K562 (cell line): Measurements from ENCODE around the gene PRKCG. TPM values are rescaled to one million over a fixed set of nuclear protein-coding genes. Genes with fewer than 3 reads are reported as not detected.

Experiments
- ATAC-seq: fragments of 200-7000 bp; cut with Tn5 transposase; 3 replicates; pipeline ENCODE4 v1.9.1; 2020; ENCODE audit warnings: moderate library complexity
- BruUV-seq: library from RNA; stranded (reverse); fragments of 400-500 nt; replicated peaks from 2 replicates; lab custom pipeline; 2021; lab: Mats Ljungman, UMichigan
- CTCF ChIA-PET: fragments of 300-600 bp; formaldehyde crosslinking; extraction: SDS; loops from one replicate; lab custom pipeline; 2021; ENCODE audit warnings: low intra/inter-chr PET ratio; lab: Yijun Ruan, JAX
- POLR2A ChIA-PET: fragments of 300-600, 350-650 bp; sonication (Branson Sonifier 250); formaldehyde crosslinking; extraction: SDS; loops from one replicate; lab custom pipeline; 2021; ENCODE audit warnings: antibody characterized with exemption, inconsistent platforms; lab: Yijun Ruan, JAX
- DNase-seq, 4 experiments: peaks; one replicate each; pipeline versions ENCODE4 v3.0.0 to v3.0.0-alpha.2; 2011 to 2018; ENCODE audit warnings: low spot score in 3 of 4, mixed read lengths in 3 of 4; ENCODE audit errors: extremely low read depth in 1 of 4
- FAIRE-seq: peaks from 2 replicates; lab custom pipeline; 2011; peaks lifted over from hg19 to GRCh38; lab: Jason Lieb, UNC
- H2AFZ ChIP-seq: 2 replicates; pipeline ENCODE4 v1.6.0; 2011; ENCODE audit warnings: low read depth, low read length, control low read depth, inconsistent platforms
- H3K27ac ChIP-seq: fragments of 200-600 bp; 3 replicates; pipeline ENCODE4 v1.8.0; 2011; ENCODE audit warnings: low read depth, mild to moderate bottlenecking, control low read depth, inconsistent platforms, low read length, moderate library complexity, mixed read lengths; ENCODE audit errors: extremely low read depth
- H3K27me3 ChIP-seq, 2 experiments: fragments of 300-600 bp in 1 of 2; 2 replicates in 1 of 2; 3 replicates in 1 of 2; pipeline versions ENCODE4 v1.6.0 to v1.8.0; 2011; ENCODE audit warnings: inconsistent platforms in 2 of 2, low read length in 2 of 2, mild to moderate bottlenecking in 1 of 2, mixed read lengths in 1 of 2, moderate library complexity in 1 of 2; ENCODE audit not compliant: control insufficient read depth in 2 of 2, insufficient read depth in 2 of 2
- H3K36me3 ChIP-seq: fragments of 300-600 bp; 3 replicates; pipeline ENCODE4 v1.8.0; 2011; ENCODE audit warnings: mild to moderate bottlenecking, low read length, inconsistent platforms; ENCODE audit not compliant: control insufficient read depth, insufficient read depth
- H3K4me1 ChIP-seq, 2 experiments: fragments of 200-600 bp in 1 of 2; replicated peaks in 1 of 2; 2 replicates in 1 of 2; 3 replicates in 1 of 2; pipeline versions ENCODE4 v1.5.1 to v1.8.0; 2011; ENCODE audit warnings: inconsistent platforms in 2 of 2, low read length in 2 of 2, mild to moderate bottlenecking in 1 of 2, mixed read lengths in 1 of 2, moderate library complexity in 1 of 2; ENCODE audit not compliant: control insufficient read depth in 2 of 2, insufficient read depth in 2 of 2
- H3K4me2 ChIP-seq: 2 replicates; pipeline ENCODE4 v1.6.1; 2011; ENCODE audit warnings: low read length, control low read depth, inconsistent platforms, mixed read lengths; ENCODE audit not compliant: insufficient read depth
- H3K4me3 ChIP-seq: fragments of 200-600 bp; sonication (generic), shearing (Covaris generic); 2 replicates; pipeline ENCODE4 v1.5.1; 2016; ENCODE audit warnings: control low read depth, inconsistent platforms
- H3K79me2 ChIP-seq: fragments of 200-600 bp; 3 replicates; pipeline ENCODE4 v1.8.0; 2011; ENCODE audit warnings: low read length, inconsistent platforms; ENCODE audit not compliant: control insufficient read depth, insufficient read depth
- H3K9ac ChIP-seq, 2 experiments: 2 replicates each; pipeline versions ENCODE4 v1.6.0 to v1.6.1; 2011; ENCODE audit warnings: low read depth in 2 of 2, low read length in 2 of 2, control low read depth in 1 of 2, inconsistent platforms in 1 of 2, mild to moderate bottlenecking in 1 of 2, mixed read lengths in 1 of 2; ENCODE audit not compliant: insufficient read depth in 1 of 2
- H3K9me1 ChIP-seq: one replicate; pipeline ENCODE4 v1.6.0; 2011; ENCODE audit warnings: inconsistent platforms, mild to moderate bottlenecking, low read length, moderate library complexity; ENCODE audit not compliant: control insufficient read depth, insufficient read depth
- H3K9me3 ChIP-seq: replicated peaks from 2 replicates; pipeline ENCODE4 v1.5.1; 2011; ENCODE audit warnings: low read depth, low read length, inconsistent platforms; ENCODE audit not compliant: control insufficient read depth, insufficient read depth
- H4K20me1 ChIP-seq: replicated peaks from 2 replicates; pipeline ENCODE4 v1.6.1; 2011; ENCODE audit warnings: low read length, inconsistent platforms, mixed read lengths; ENCODE audit not compliant: control insufficient read depth, insufficient read depth
- BHLHE40 ChIP-seq: IDR thresholded peaks from 2 replicates; pipeline ENCODE4 v1.6.1; 2011; ENCODE audit warnings: low read length, improper control_type of control experiment
- CREM ChIP-seq: IDR thresholded peaks from 2 replicates; pipeline ENCODE4 v1.6.1; 2014; ENCODE audit warnings: antibody characterized with exemption, low read depth
- DMBX1 ChIP-seq: fragments of 250-450 bp; sonication (Bioruptor Pico); IDR thresholded peaks from 2 replicates; pipeline ENCODE4 v1.8.0; 2022; ENCODE audit warnings: inconsistent platforms, mild to moderate bottlenecking, moderate library complexity, borderline replicate concordance
- GABPB1 ChIP-seq: sonication (generic); formaldehyde crosslinking; IDR thresholded peaks from 2 replicates; pipeline ENCODE4 v1.8.0; 2022; ENCODE audit warnings: mild to moderate bottlenecking, missing genetic modification reagents
- KLF6 ChIP-seq: fragments of 250-450 bp; sonication (Bioruptor Pico); IDR thresholded peaks from 2 replicates; pipeline ENCODE4 v1.4.0; 2020; ENCODE audit warnings: mild to moderate bottlenecking, moderate library complexity, borderline replicate concordance
- MAFK ChIP-seq: IDR thresholded peaks from 2 replicates; pipeline ENCODE4 v1.6.1; 2011; ENCODE audit warnings: low read length, improper control_type of control experiment
- NR2C2 ChIP-seq, 2 experiments: fragments of 200-800 bp in 1 of 2; sonication (Bioruptor generic) in 1 of 2; sonication (generic) in 1 of 2; formaldehyde crosslinking in 1 of 2; IDR thresholded peaks; 2 replicates each; pipeline versions ENCODE4 v1.6.1 to v1.8.0; 2016 to 2022; ENCODE audit warnings: mild to moderate bottlenecking in 1 of 2, missing compliant biosample characterization in 1 of 2, missing genetic modification characterization in 1 of 2, missing genetic modification reagents in 1 of 2
- NR2F6 ChIP-seq: fragments of 450-650 bp; formaldehyde crosslinking; IDR thresholded peaks from 2 replicates; pipeline ENCODE4 v1.4.0; 2020; ENCODE audit warnings: mild to moderate bottlenecking
- PHF21A ChIP-seq: fragments of 450-650 bp; IDR thresholded peaks from 2 replicates; pipeline ENCODE4 v1.6.1; 2017; ENCODE audit warnings: low read depth, borderline replicate concordance
- RBBP5 ChIP-seq: fragments of 200-600 bp; sonication (generic); IDR thresholded peaks from 2 replicates; pipeline ENCODE4 v1.6.1; 2012; ENCODE audit warnings: borderline replicate concordance, mild to moderate bottlenecking, low read length, control low read depth, inconsistent platforms; ENCODE audit not compliant: insufficient read depth, poor library complexity, severe bottlenecking
- YY1 ChIP-seq, 3 experiments: IDR thresholded peaks; 2 replicates each; pipeline ENCODE4 v1.6.1; 2011; ENCODE audit warnings: low read length in 2 of 3, mild to moderate bottlenecking in 2 of 3, moderate library complexity in 2 of 3, borderline replicate concordance in 1 of 3, control low read depth in 1 of 3, low read depth in 1 of 3; ENCODE audit not compliant: insufficient read depth in 3 of 3, insufficient replicate concordance in 2 of 3, control insufficient read depth in 1 of 3, insufficient read length in 1 of 3; ENCODE audit errors: extremely low read depth in 1 of 3
- ZBTB7A ChIP-seq: IDR thresholded peaks from 2 replicates; pipeline ENCODE4 v1.6.1; 2011; ENCODE audit warnings: low read depth, mild to moderate bottlenecking, low read length, moderate library complexity, borderline replicate concordance; ENCODE audit not compliant: control insufficient read depth
- ZNF143 ChIP-seq: sonication (generic); formaldehyde crosslinking; IDR thresholded peaks from 2 replicates; pipeline ENCODE4 v1.9.0; 2022; ENCODE audit warnings: mild to moderate bottlenecking, missing genetic modification reagents
- ZNF263 ChIP-seq: sonication (generic); formaldehyde crosslinking; IDR thresholded peaks from 2 replicates; pipeline ENCODE4 v1.8.0; 2022; ENCODE audit warnings: mild to moderate bottlenecking, missing genetic modification reagents, borderline replicate concordance
- WGBS: fragments of 100-300 bp; shearing (Covaris generic); methylation state at CpG from one replicate; pipeline ENCODE4 v1.1.6; 2016; ENCODE audit warnings: low coverage, mixed read lengths; ENCODE audit not compliant: insufficient coverage; ENCODE audit errors: missing lambda C conversion rate; 5-methylcytosine and 5-hydroxymethylcytosine counted together
- in situ Hi-C: fragments of 300-500 bp; cut with MboI; formaldehyde crosslinking; loops from 4 replicates; pipeline ENCODE4 v1.15.0; 2018; ENCODE audit warnings: inconsistent platforms, mixed read lengths
- intact Hi-C: fragments of 100-400 bp; cut with micrococcal nuclease; formaldehyde crosslinking; loops from 2 replicates; pipeline ENCODE4 v1.14.2; 2022
- polyA plus RNA-seq, 8 experiments: library from polyadenylated mRNA; depleted of rRNA in 4 of 8; stranded (reverse) in 5 of 8; unstranded in 3 of 8; fragments of >200 nt; fragmentation: Nextera tagmentation in 2 of 8; fragmentation: Illumina TruSeq in 1 of 8; extraction: Ambion mirVana in 2 of 8; extraction: Trizol in 1 of 8; gene quantifications; 2 replicates each; pipeline versions ENCODE4 v1.2.1 to v1.2.3, GENCODE V29; 2011 to 2014; ENCODE audit warnings: inconsistent platforms in 1 of 8, missing spikeins in 1 of 8
- total RNA-seq, 7 experiments: library from RNA; depleted of rRNA in 6 of 7; stranded (reverse); fragments of >200 nt in 6 of 7; fragmentation: Illumina TruSeq in 2 of 7; extraction: Trizol in 2 of 7; gene quantifications; 2 replicates each; pipeline versions ENCODE4 v1.2.1 to v1.2.3, GENCODE V29; 2011 to 2021; ENCODE audit warnings: low replicate concordance in 1 of 7
- TF ChIP-seq, protein P1 (sequence below): fragments of 450-650 bp; formaldehyde crosslinking; IDR thresholded peaks from 2 replicates; pipeline ENCODE4 v1.4.0; 2020; ENCODE audit warnings: mild to moderate bottlenecking, moderate library complexity
- TF ChIP-seq, protein P2 (sequence below): sonication (generic); formaldehyde crosslinking; IDR thresholded peaks from 2 replicates; pipeline ENCODE4 v1.8.1; 2023; ENCODE audit warnings: mild to moderate bottlenecking, missing genetic modification reagents

Gene PRKCG
- total and polyA plus RNA-seq, 9 of the 15 experiments (the other 6 are each of a cell fraction or from before 2014, with no cell fraction given) = not detected

DNA sequence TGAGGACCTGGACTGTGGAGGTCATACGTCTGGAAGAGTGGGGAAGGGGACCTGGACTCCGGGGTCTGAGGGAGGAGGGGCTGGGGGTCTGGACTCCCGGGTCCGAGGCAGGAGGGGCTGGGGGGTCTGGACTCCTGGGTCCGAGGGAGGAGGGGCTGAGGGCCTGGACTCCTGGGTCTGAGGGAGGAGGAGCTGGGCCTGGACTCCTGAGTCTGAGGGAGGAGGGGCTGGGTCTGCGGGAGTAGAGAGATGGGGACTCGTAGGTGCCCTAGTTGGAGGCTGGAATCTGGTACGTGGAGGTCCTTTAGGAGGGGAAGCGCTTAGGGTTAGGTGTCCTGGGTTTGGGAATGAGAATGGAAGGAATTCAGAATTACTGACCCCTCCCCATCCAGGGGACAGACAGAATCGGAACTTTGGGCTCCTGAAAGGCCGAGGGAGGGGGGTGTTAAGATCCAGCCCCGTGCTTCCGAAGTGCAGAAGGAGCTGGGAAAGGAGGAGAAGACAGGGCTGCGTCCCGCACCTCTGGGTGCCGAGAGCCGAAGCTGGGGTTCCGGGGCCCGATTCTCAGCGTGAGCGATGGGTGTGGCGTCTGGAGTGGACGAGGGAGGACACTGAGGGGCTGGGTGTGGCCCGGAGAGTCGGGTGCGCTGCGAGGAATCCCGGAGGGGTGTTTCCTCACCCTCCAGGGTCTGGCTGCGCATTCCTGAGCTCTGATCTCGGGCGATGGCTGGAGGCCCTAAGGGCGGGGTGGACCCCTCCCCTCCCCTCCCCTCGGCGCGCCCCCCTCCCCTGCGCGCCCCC is 13.7 kb upstream of the PRKCG start:
- Histone ChIP-seq H3K9ac (peak overlapping the region; percentile 85 to 97), H2AFZ (peak overlapping the region; percentile 72), H3K27me3 (peaks cover 0 to 7% of the 10 kb centered on the region in 2 experiments; a peak in 1 of 5 replicates), H4K20me1 (0 out of 2 replicates have a peak, but pooled peaks cover 5% of the 10 kb centered on the region), H3K9me3 (no peaks in the 10 kb centered on the region), H3K4me3 (peak overlapping the region; percentile 78), H3K9me1 (peaks cover 4% of the 10 kb centered on the region), H3K79me2 (peaks cover 44% of the 10 kb centered on the region), H3K36me3 (peaks cover 15% of the 10 kb centered on the region; the same call in 2 of the 3 replicates), H3K27ac (peak overlapping the region; percentile 99), H3K4me1 (peaks cover 27 to 55% of the 10 kb centered on the region in 2 experiments; a peak in 4 of 5 replicates), H3K4me2 (peak overlapping the region; percentile 89)
- CTCF ChIA-PET = no interaction called here
- intact Hi-C loops = no loop called here
- in situ Hi-C loops = no loop called here
- peak; percentile 24 for ATAC-seq
- peak; percentile 58 for FAIRE-seq
- no TSS peak for BruUV-seq
- WGBS = 3% methylated on average over 19 of the region's 37 CpGs
- POLR2A ChIA-PET = interaction anchor here (0.5 to 2.6 kb wide), 10 partner anchors 9 to 668 kb away, joined by 3 to 27 read pairs (median 3); no protein-coding TSS in a partner anchor
- peak; percentile 50 to 66 (median 58) for DNase-seq
- TF ChIP-seq NR2F6 (CRISPR knock-in tag) (0 out of 2 replicates have a peak, but pooled peaks have one; percentile 40), PHF21A (peak; percentile 16; the same call in 1 of the 2 replicates), KLF6 (CRISPR knock-in tag) (0 out of 2 replicates have a peak, but pooled peaks have one; percentile 21), ZNF143 (CRISPR knock-in tag) (no peak), ZBTB7A (peak; percentile 64), CREM (peak; percentile 32; the same call in 1 of the 2 replicates), YY1 (IDR thresholded peaks at IDR 0.05; ENCODE audit: borderline replicate concordance in 1 of 3, control insufficient read depth in 1 of 3, extremely low read depth in 1 of 3, insufficient read depth in 3 of 3, insufficient read length in 1 of 3, insufficient replicate concordance in 2 of 3, low read depth in 1 of 3, low read length in 2 of 3) (peak in 1 of 3 experiments; percentile 15), MAFK (no peak), DMBX1 (CRISPR knock-in tag) (no peak), GABPB1 (CRISPR knock-in tag) (peak; percentile 9; the same call in 1 of the 2 replicates), BHLHE40 (no peak), NR2C2 (CRISPR knock-in tag; IDR thresholded peaks at IDR 0.05) (no peak), NR2C2 (tag; IDR thresholded peaks at IDR 0.05) (no peak), RBBP5 (peak; percentile 18), ZNF263 (CRISPR knock-in tag) (peak; percentile 71)
- TF ChIP-seq, protein P1, sequence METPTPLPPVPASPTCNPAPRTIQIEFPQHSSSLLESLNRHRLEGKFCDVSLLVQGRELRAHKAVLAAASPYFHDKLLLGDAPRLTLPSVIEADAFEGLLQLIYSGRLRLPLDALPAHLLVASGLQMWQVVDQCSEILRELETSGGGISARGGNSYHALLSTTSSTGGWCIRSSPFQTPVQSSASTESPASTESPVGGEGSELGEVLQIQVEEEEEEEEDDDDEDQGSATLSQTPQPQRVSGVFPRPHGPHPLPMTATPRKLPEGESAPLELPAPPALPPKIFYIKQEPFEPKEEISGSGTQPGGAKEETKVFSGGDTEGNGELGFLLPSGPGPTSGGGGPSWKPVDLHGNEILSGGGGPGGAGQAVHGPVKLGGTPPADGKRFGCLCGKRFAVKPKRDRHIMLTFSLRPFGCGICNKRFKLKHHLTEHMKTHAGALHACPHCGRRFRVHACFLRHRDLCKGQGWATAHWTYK (CRISPR knock-in tag) = peak; percentile 38; the same call in 1 of the 2 replicates
- TF ChIP-seq, protein P2, sequence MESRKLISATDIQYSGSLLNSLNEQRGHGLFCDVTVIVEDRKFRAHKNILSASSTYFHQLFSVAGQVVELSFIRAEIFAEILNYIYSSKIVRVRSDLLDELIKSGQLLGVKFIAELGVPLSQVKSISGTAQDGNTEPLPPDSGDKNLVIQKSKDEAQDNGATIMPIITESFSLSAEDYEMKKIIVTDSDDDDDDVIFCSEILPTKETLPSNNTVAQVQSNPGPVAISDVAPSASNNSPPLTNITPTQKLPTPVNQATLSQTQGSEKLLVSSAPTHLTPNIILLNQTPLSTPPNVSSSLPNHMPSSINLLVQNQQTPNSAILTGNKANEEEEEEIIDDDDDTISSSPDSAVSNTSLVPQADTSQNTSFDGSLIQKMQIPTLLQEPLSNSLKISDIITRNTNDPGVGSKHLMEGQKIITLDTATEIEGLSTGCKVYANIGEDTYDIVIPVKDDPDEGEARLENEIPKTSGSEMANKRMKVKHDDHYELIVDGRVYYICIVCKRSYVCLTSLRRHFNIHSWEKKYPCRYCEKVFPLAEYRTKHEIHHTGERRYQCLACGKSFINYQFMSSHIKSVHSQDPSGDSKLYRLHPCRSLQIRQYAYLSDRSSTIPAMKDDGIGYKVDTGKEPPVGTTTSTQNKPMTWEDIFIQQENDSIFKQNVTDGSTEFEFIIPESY = no peak
